Measurements from ENCODE around the gene ZNF750. TPM values are rescaled to one million over a fixed set of nuclear protein-coding genes. Genes with fewer than 3 reads are reported as not detected.

The ZNF750 gene
- total RNA-seq, 1 experiment from 2014 or later: 0.44 TPM

GRCh38 chr17:82826211-82826610, 13.6 kb downstream of the ZNF750 start:
- no peak for TF ChIP-seq CTCF (conservative IDR thresholded peaks at IDR 0.05)
- no peak for TF ChIP-seq EZH2 (IDR thresholded peaks at IDR 0.05; ENCODE audit: low read depth)
- Histone ChIP-seq H3K27ac (no peak overlapping the region), H3K4me1 (replicated peaks; ENCODE audit: insufficient read depth) (no peaks in the 10 kb centered on the region), H3K4me2 (no peak overlapping the region), H4K20me1 (ENCODE audit: insufficient read depth) (no peaks in the 10 kb centered on the region), H3K36me3 (ENCODE audit: low read depth) (no peaks in the 10 kb centered on the region), H3K9me3 (ENCODE audit: insufficient read depth, low read depth) (no peaks in the 10 kb centered on the region), H3K27me3 (ENCODE audit: insufficient read depth, low read depth) (no peaks in the 10 kb centered on the region), H2AFZ (no peak overlapping the region), H3K9me2 (ENCODE audit: insufficient read depth) (no peaks in the 10 kb centered on the region), H3F3A (ENCODE audit: insufficient read depth, low read depth) (no peaks in the 10 kb centered on the region), H3K4me3 (no peak overlapping the region), H3K79me2 (ENCODE audit: low read depth) (no peaks in the 10 kb centered on the region)
- BruUV-seq (replicated peaks): no TSS peak
- DNase-seq: no peak
- CTCF ChIA-PET: no interaction called here
- intact Hi-C loops (cut with micrococcal nuclease; ENCODE audit: unreplicated experiment): no loop called here
- POLR2A ChIA-PET (ENCODE audit: unreplicated experiment): no interaction called here

- Histone ChIP-seq H3K9me3 (ENCODE audit: insufficient read depth, low read depth) (no peaks in the 10 kb centered on the region), H3K4me1 (replicated peaks; ENCODE audit: insufficient read depth) (no peaks in the 10 kb centered on the region), H3K4me3 (no peak overlapping the region), H3K79me2 (ENCODE audit: low read depth) (no peaks in the 10 kb centered on the region), H3K9me2 (ENCODE audit: insufficient read depth) (no peaks in the 10 kb centered on the region), H3K27ac (no peak overlapping the region), H3K4me2 (no peak overlapping the region), H4K20me1 (ENCODE audit: insufficient read depth) (no peaks in the 10 kb centered on the region), H2AFZ (no peak overlapping the region), H3K36me3 (ENCODE audit: low read depth) (no peaks in the 10 kb centered on the region), H3K27me3 (ENCODE audit: insufficient read depth, low read depth) (no peaks in the 10 kb centered on the region), H3F3A (ENCODE audit: insufficient read depth, low read depth) (no peaks in the 10 kb centered on the region)
- intact Hi-C loops (cut with micrococcal nuclease; ENCODE audit: unreplicated experiment): no loop called here
- CTCF ChIA-PET: no interaction called here
- TF ChIP-seq CTCF (conservative IDR thresholded peaks at IDR 0.05) (no peak), EZH2 (IDR thresholded peaks at IDR 0.05; ENCODE audit: low read depth) (no peak)
- DNase-seq: no peak
- POLR2A ChIA-PET (ENCODE audit: unreplicated experiment): no interaction called here
- BruUV-seq (replicated peaks): no TSS peak
Measured at GRCh38 chr17:82825540-82826124, 14.2 kb downstream of the ZNF750 start.

- intact Hi-C loops (cut with micrococcal nuclease; ENCODE audit: unreplicated experiment): no loop called here
- H3K9me2 ChIP-seq (ENCODE audit: insufficient read depth): no peaks in the 10 kb centered on the region
- TF ChIP-seq CTCF (conservative IDR thresholded peaks at IDR 0.05) (no peak), EZH2 (IDR thresholded peaks at IDR 0.05; ENCODE audit: low read depth) (no peak)
- no peaks in the 10 kb centered on the region for H3K36me3 ChIP-seq (ENCODE audit: low read depth)
- H3K4me3 ChIP-seq: no peak overlapping the region
- H3K27ac ChIP-seq: no peak overlapping the region
- H3K79me2 ChIP-seq (ENCODE audit: low read depth): no peaks in the 10 kb centered on the region
- POLR2A ChIA-PET (ENCODE audit: unreplicated experiment): no interaction called here
- no peak for DNase-seq
- H3K4me2 ChIP-seq: no peak overlapping the region
- H4K20me1 ChIP-seq (ENCODE audit: insufficient read depth): no peaks in the 10 kb centered on the region
- no peaks in the 10 kb centered on the region for H3K4me1 ChIP-seq (replicated peaks; ENCODE audit: insufficient read depth)
- CTCF ChIA-PET: no interaction called here
- BruUV-seq (replicated peaks): no TSS peak
- H2AFZ ChIP-seq: no peak overlapping the region
- no peaks in the 10 kb centered on the region for H3F3A ChIP-seq (ENCODE audit: insufficient read depth, low read depth)
- H3K27me3 ChIP-seq (ENCODE audit: insufficient read depth, low read depth): no peaks in the 10 kb centered on the region
- H3K9me3 ChIP-seq (ENCODE audit: insufficient read depth, low read depth): no peaks in the 10 kb centered on the region
Measured at GRCh38 chr17:82823004-82823403, 16.8 kb downstream of the ZNF750 start.
